ENCODE results near the gene CDK18.

The CDK18 gene

GRCh38 chr1:205505076-205505729 is 734 bp downstream of the CDK18 start (continued):
- no peak for TF ChIP-seq PRDM6 (tag by site-specific recombination; IDR thresholded peaks at IDR 0.05)
- TF ChIP-seq TCF7L2 (IDR thresholded peaks at IDR 0.05; ENCODE audit: borderline replicate concordance, low read depth, low read length): no peak
- no peak for TF ChIP-seq ZNF354C (tag by site-specific recombination; IDR thresholded peaks at IDR 0.05; ENCODE audit: borderline replicate concordance, low read depth)

GRCh38 chr1:205505791-205506190 is 1.3 kb downstream of the CDK18 start:
- POLR2A ChIA-PET: no interaction called here
- CTCF ChIA-PET: interaction anchor here (1.5 kb wide), 1 partner anchor 19 kb away, joined by 5 read pairs; no protein-coding TSS in a partner anchor
- no peak overlapping the region for H3K4me3 ChIP-seq (ENCODE audit: low read depth, low read length)
- no peaks in the 10 kb centered on the region for H3K36me3 ChIP-seq (ENCODE audit: control insufficient read depth in 2 of 2, insufficient read depth in 1 of 2, low read length in 2 of 2)
- peaks cover 6% of the 10 kb centered on the region for H3K4me1 ChIP-seq (ENCODE audit: control insufficient read depth, insufficient read depth, low read length)
- H3K27ac ChIP-seq (ENCODE audit: extremely low read depth, low read depth, low read length): no peak overlapping the region
- TF ChIP-seq ZNF138 (tag by site-specific recombination; IDR thresholded peaks at IDR 0.05; ENCODE audit: borderline replicate concordance) (no peak), KLF17 (tag by site-specific recombination; IDR thresholded peaks at IDR 0.05) (peak; percentile 80), ZNF664 (tag by site-specific recombination; IDR thresholded peaks at IDR 0.05) (no peak), WT1 (tag by site-specific recombination; IDR thresholded peaks at IDR 0.05) (0 out of 2 replicates have a peak, but pooled peaks have one; percentile 18), ZNF211 (tag by site-specific recombination; IDR thresholded peaks at IDR 0.05; ENCODE audit: low read depth) (no peak), ZNF768 (tag by site-specific recombination; IDR thresholded peaks at IDR 0.05) (no peak), ZNF114 (tag by site-specific recombination; IDR thresholded peaks at IDR 0.05) (no peak)
- H3K9me3 ChIP-seq (ENCODE audit: control insufficient read depth, insufficient read depth, low read depth, low read length): no peaks in the 10 kb centered on the region

GRCh38 chr1:205506409-205507200 is 2.1 kb downstream of the CDK18 start:
- no peaks in the 10 kb centered on the region for H3K9me3 ChIP-seq (ENCODE audit: control insufficient read depth, insufficient read depth, low read depth, low read length)
- H3K36me3 ChIP-seq (ENCODE audit: control insufficient read depth in 2 of 2, insufficient read depth in 1 of 2, low read length in 2 of 2): no peaks in the 10 kb centered on the region
- TF ChIP-seq ZNF221 (tag by site-specific recombination; IDR thresholded peaks at IDR 0.05; ENCODE audit: borderline replicate concordance) (no peak), MZF1 (tag by site-specific recombination; IDR thresholded peaks at IDR 0.05; ENCODE audit: borderline replicate concordance) (no peak), ZNF341 (tag by site-specific recombination; IDR thresholded peaks at IDR 0.05; ENCODE audit: low read depth) (no peak), ZNF610 (tag by site-specific recombination; IDR thresholded peaks at IDR 0.05; ENCODE audit: borderline replicate concordance) (no peak), ZNF837 (tag by site-specific recombination; IDR thresholded peaks at IDR 0.05) (no peak), ZFP3 (tag by site-specific recombination; IDR thresholded peaks at IDR 0.05; ENCODE audit: low read depth) (no peak), HOXD13 (CRISPR knock-in tag; IDR thresholded peaks at IDR 0.05; ENCODE audit: borderline replicate concordance) (no peak), ZNF302 (tag by site-specific recombination; IDR thresholded peaks at IDR 0.05; ENCODE audit: low read depth) (no peak), ZFP37 (tag by site-specific recombination; IDR thresholded peaks at IDR 0.05) (no peak), ZNF621 (tag by site-specific recombination; IDR thresholded peaks at IDR 0.05) (no peak), PRDM1 (tag by site-specific recombination; IDR thresholded peaks at IDR 0.05) (no peak), PBX3 (CRISPR knock-in tag; IDR thresholded peaks at IDR 0.05) (no peak)
- peaks cover 6% of the 10 kb centered on the region for H3K4me1 ChIP-seq (ENCODE audit: control insufficient read depth, insufficient read depth, low read length)
- H3K27ac ChIP-seq (ENCODE audit: extremely low read depth, low read depth, low read length): no peak overlapping the region
- POLR2A ChIA-PET: no interaction called here
- H3K4me3 ChIP-seq (ENCODE audit: low read depth, low read length): no peak overlapping the region
- CTCF ChIA-PET: interaction anchor here (0.6 to 1.5 kb wide), 4 partner anchors 18 to 171 kb away, joined by 3 to 5 read pairs (median 4); no protein-coding TSS in a partner anchor

Data from HEK293 (cell line).